Amniotic stem cell (primary cell): ENCODE data around the gene THAP5.
A peak's percentile ranks its signal among the peaks of the same experiment; 100 is the strongest.
"Not testable (repeated sequence)": the region's sequence is repeated elsewhere in the genome, so short reads cannot be mapped to it uniquely, and the experiment has no call there.

Experiments used
- DNase-seq: peaks from one replicate; lab custom pipeline; 2025; lab: John Stamatoyannopoulos, UW

The THAP5 gene

GRCh38 chr7:108584211-108584610 is 14.7 kb upstream of the THAP5 start:
- no peak for DNase-seq

- DNase-seq, result no peak
Measured at GRCh38 chr7:108581655-108582491, 12.4 kb upstream of the THAP5 start.

- no peak for DNase-seq
Measured at GRCh38 chr7:108580298-108580697, 10.8 kb upstream of the THAP5 start.

- no peak for DNase-seq
Measured at GRCh38 chr7:108578937-108579336, 9.4 kb upstream of the THAP5 start.

- no peak for DNase-seq
Measured at GRCh38 chr7:108576116-108576515, 6.6 kb upstream of the THAP5 start.

- DNase-seq, result no peak
Measured at GRCh38 chr7:108575156-108575555, 5.7 kb upstream of the THAP5 start.

- DNase-seq, result no peak
Measured at GRCh38 chr7:108572480-108572879, 3.0 kb upstream of the THAP5 start.

GRCh38 chr7:108570146-108570755 is 745 bp upstream of the THAP5 start:
- peak; percentile 21 for DNase-seq

- no peak for DNase-seq
Measured at GRCh38 chr7:108568801-108569380, 615 bp downstream of the THAP5 start.

- DNase-seq, result no peak
Measured at GRCh38 chr7:108565987-108566386, 3.5 kb downstream of the THAP5 start.

- DNase-seq, result no peak
Measured at GRCh38 chr7:108561047-108561619, 8.4 kb downstream of the THAP5 start.

GRCh38 chr7:108559253-108559652 is 10.3 kb downstream of the THAP5 start:
- DNase-seq, result no peak

- DNase-seq, result no peak
Measured at GRCh38 chr7:108557617-108558016, 11.9 kb downstream of the THAP5 start.

GRCh38 chr7:108557191-108557590 is 12.3 kb downstream of the THAP5 start:
- no peak for DNase-seq

- not testable (repeated sequence) for DNase-seq
Measured at GRCh38 chr7:108556665-108557064, 12.8 kb downstream of the THAP5 start.

GRCh38 chr7:108548141-108548896 is 21.2 kb downstream of the THAP5 start:
- DNase-seq, result not testable (repeated sequence)

- no peak for DNase-seq
Measured at GRCh38 chr7:108541478-108541877, 28.0 kb downstream of the THAP5 start.

GRCh38 chr7:108538685-108539084 is 30.8 kb downstream of the THAP5 start:
- DNase-seq, result not testable (repeated sequence)

GRCh38 chr7:108538236-108538635 is 31.3 kb downstream of the THAP5 start:
- DNase-seq, result not testable (repeated sequence)

- no peak for DNase-seq
Measured at GRCh38 chr7:108537229-108537628, 32.3 kb downstream of the THAP5 start.

GRCh38 chr7:108535744-108536143 is 33.8 kb downstream of the THAP5 start:
- DNase-seq, result no peak

GRCh38 chr7:108535257-108535656 is 34.2 kb downstream of the THAP5 start:
- no peak for DNase-seq
